Left renal cortex interstitium (tissue), 4 donors: ENCODE data around the gene PCDHB9. TPM values are rescaled to one million over a fixed set of nuclear protein-coding genes. Genes with fewer than 3 reads are reported as not detected.
"Not testable (repeated sequence)": the region's sequence is repeated elsewhere in the genome, so short reads cannot be mapped to it uniquely, and the experiment has no call there.

Source experiments
- DNase-seq, 4 donors: peaks; one replicate each; pipeline ENCODE4 v3.0.0-alpha.2; 2013; ENCODE audit warnings: low read depth in 4 of 4, low spot score in 2 of 4, missing footprints in 1 of 4
- polyA plus RNA-seq, 4 donors: library from polyadenylated mRNA; unstranded; fragments of 120-200 nt; gene quantifications; one replicate each; pipeline ENCODE4 v1.2.1, GENCODE V29; 2013; ENCODE audit not compliant: insufficient read length in 4 of 4

The PCDHB9 gene
- polyA plus RNA-seq, 4 donors, result 3.5 to 4.4 (median 4.1) TPM

GRCh38 chr5:141234109-141234667, 47.2 kb downstream of the PCDHB9 start:
- no peak for DNase-seq

DNA sequence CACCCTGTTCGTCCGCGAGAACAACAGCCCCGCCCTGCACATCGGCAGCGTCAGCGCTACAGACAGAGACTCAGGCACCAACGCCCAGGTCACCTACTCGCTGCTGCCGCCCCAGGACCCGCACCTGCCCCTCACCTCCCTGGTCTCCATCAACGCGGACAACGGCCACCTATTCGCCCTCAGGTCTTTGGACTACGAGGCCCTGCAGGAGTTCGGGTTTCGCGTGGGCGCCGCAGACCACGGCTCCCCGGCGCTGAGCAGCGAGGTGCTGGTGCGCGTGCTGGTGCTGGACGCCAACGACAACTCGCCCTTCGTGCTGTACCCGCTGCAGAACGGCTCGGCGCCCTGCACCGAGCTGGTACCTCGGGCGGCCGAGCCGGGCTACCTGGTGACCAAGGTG, 49.0 kb downstream of the PCDHB9 start:
- DNase-seq, result not testable (repeated sequence)

- DNase-seq, result no peak
Measured at GRCh38 chr5:141236516-141237313, 49.8 kb downstream of the PCDHB9 start.

Other genes starting within 250 kb of the PCDHB9 start
- under 1 TPM; 0.49 to 0.69 (median 0.62) TPM for gene PCDHAC2, start 220.7 kb upstream of the PCDHB9 start, polyA plus RNA-seq
- gene PCDHB1, start 135.8 kb upstream of the PCDHB9 start, polyA plus RNA-seq, result under 1 TPM; 0.08 to 0.10 (median 0.09) TPM
- 1 to 10 TPM; 3.9 to 8.5 (median 6.3) TPM for gene PCDHB2, start 92.5 kb upstream of the PCDHB9 start, polyA plus RNA-seq
- 1 to 10 TPM; 3.0 to 4.7 (median 3.5) TPM for gene PCDHB3, start 86.7 kb upstream of the PCDHB9 start, polyA plus RNA-seq
- 1 to 10 TPM; 1.3 to 2.0 (median 2.0) TPM for gene PCDHB4, start 65.3 kb upstream of the PCDHB9 start, polyA plus RNA-seq
- 10 to 100 TPM in 1 of 4 donors, 1 to 10 TPM in 3; 5.2 to 10.2 (median 7.8) TPM for gene PCDHB5, start 52.0 kb upstream of the PCDHB9 start, polyA plus RNA-seq
- 1 to 10 TPM; 2.6 to 4.1 (median 3.2) TPM for gene PCDHB6, start 37.1 kb upstream of the PCDHB9 start, polyA plus RNA-seq
- gene PCDHB7, start 14.5 kb upstream of the PCDHB9 start, polyA plus RNA-seq, result 1 to 10 TPM; 4.5 to 7.1 (median 5.0) TPM
- gene PCDHB8, start 9.4 kb upstream of the PCDHB9 start, polyA plus RNA-seq, result 1 to 10 TPM; 1.5 to 4.5 (median 2.8) TPM
- 1 to 10 TPM; 4.4 to 8.8 (median 7.3) TPM for gene PCDHB16, start 4.8 kb upstream of the PCDHB9 start, polyA plus RNA-seq
- gene PCDHB10, start 5.2 kb downstream of the PCDHB9 start, polyA plus RNA-seq, result 1 to 10 TPM; 5.5 to 9.8 (median 6.6) TPM
- gene PCDHB11, start 12.5 kb downstream of the PCDHB9 start, polyA plus RNA-seq, result 1 to 10 TPM; 4.9 to 6.0 (median 5.6) TPM
- 1 to 10 TPM; 4.7 to 6.3 (median 5.5) TPM for gene PCDHB12, start 21.6 kb downstream of the PCDHB9 start, polyA plus RNA-seq
- 1 to 10 TPM; 5.0 to 7.6 (median 5.4) TPM for gene PCDHB13, start 26.8 kb downstream of the PCDHB9 start, polyA plus RNA-seq
- gene PCDHB14, start 36.2 kb downstream of the PCDHB9 start, polyA plus RNA-seq, result 10 to 100 TPM in 2 of 4 donors, 1 to 10 TPM in 2; 8.8 to 10.2 (median 9.8) TPM
- gene PCDHB15, start 58.2 kb downstream of the PCDHB9 start, polyA plus RNA-seq, result 10 to 100 TPM; 11.1 to 16.0 (median 15.0) TPM
- under 1 TPM in 1 of 4 donors, not detected in 3; 0.14 TPM for gene SLC25A2, start 116.9 kb downstream of the PCDHB9 start, polyA plus RNA-seq
- 100 to 1,000 TPM; 135 to 190 (median 151) TPM for gene TAF7, start 133.6 kb downstream of the PCDHB9 start, polyA plus RNA-seq
- gene PCDHGA1, start 143.4 kb downstream of the PCDHB9 start, polyA plus RNA-seq, result 1 to 10 TPM in 3 of 4 donors, under 1 TPM in 1; 0.93 to 1.0 (median 1.0) TPM
- gene PCDHGA2, start 151.6 kb downstream of the PCDHB9 start, polyA plus RNA-seq, result 1 to 10 TPM; 4.8 to 8.4 (median 7.6) TPM
- 1 to 10 TPM; 1.6 to 4.1 (median 3.0) TPM for gene PCDHGA3, start 156.7 kb downstream of the PCDHB9 start, polyA plus RNA-seq
- 1 to 10 TPM; 1.6 to 2.2 (median 1.8) TPM for gene PCDHGB1, start 162.9 kb downstream of the PCDHB9 start, polyA plus RNA-seq
- gene PCDHGA4, start 167.9 kb downstream of the PCDHB9 start, polyA plus RNA-seq, result 1 to 10 TPM; 2.1 to 3.0 (median 2.5) TPM
- 1 to 10 TPM; 3.2 to 4.9 (median 3.8) TPM for gene PCDHGB2, start 172.8 kb downstream of the PCDHB9 start, polyA plus RNA-seq
- gene PCDHGA5, start 177.0 kb downstream of the PCDHB9 start, polyA plus RNA-seq, result 1 to 10 TPM; 2.5 to 3.0 (median 2.8) TPM
- 1 to 10 TPM; 1.9 to 2.9 (median 2.2) TPM for gene PCDHGB3, start 183.1 kb downstream of the PCDHB9 start, polyA plus RNA-seq
- 1 to 10 TPM; 5.7 to 8.9 (median 7.1) TPM for gene PCDHGA6, start 186.7 kb downstream of the PCDHB9 start, polyA plus RNA-seq
- 1 to 10 TPM; 2.0 to 2.6 (median 2.3) TPM for gene PCDHGA7, start 195.6 kb downstream of the PCDHB9 start, polyA plus RNA-seq
- gene PCDHGB4, start 200.5 kb downstream of the PCDHB9 start, polyA plus RNA-seq, result 1 to 10 TPM; 4.4 to 6.1 (median 5.8) TPM
- gene PCDHGA8, start 205.5 kb downstream of the PCDHB9 start, polyA plus RNA-seq, result under 1 TPM; 0.46 to 0.55 (median 0.51) TPM
- gene PCDHGB5, start 210.8 kb downstream of the PCDHB9 start, polyA plus RNA-seq, result 10 to 100 TPM in 2 of 4 donors, 1 to 10 TPM in 2; 8.8 to 10.6 (median 10.0) TPM
- gene PCDHGA9, start 215.6 kb downstream of the PCDHB9 start, polyA plus RNA-seq, result 1 to 10 TPM; 5.0 to 6.4 (median 5.3) TPM
- gene PCDHGB6, start 220.9 kb downstream of the PCDHB9 start, polyA plus RNA-seq, result 1 to 10 TPM; 6.3 to 7.9 (median 7.4) TPM
- gene PCDHGA10, start 225.8 kb downstream of the PCDHB9 start, polyA plus RNA-seq, result 1 to 10 TPM; 3.1 to 3.8 (median 3.6) TPM
- 10 to 100 TPM; 14.0 to 17.5 (median 14.3) TPM for gene PCDHGB7, start 230.5 kb downstream of the PCDHB9 start, polyA plus RNA-seq
- gene PCDHGA11, start 233.9 kb downstream of the PCDHB9 start, polyA plus RNA-seq, result 1 to 10 TPM; 4.6 to 5.6 (median 5.1) TPM
- gene PCDHGA12, start 243.3 kb downstream of the PCDHB9 start, polyA plus RNA-seq, result 1 to 10 TPM; 1.1 to 2.4 (median 1.5) TPM